Caco-2 (cell line): Measurements from ENCODE around the gene KRT34. TPM values are rescaled to one million over a fixed set of nuclear protein-coding genes. Genes with fewer than 3 reads are reported as not detected.
"Not testable (repeated sequence)": the region's sequence is repeated elsewhere in the genome, so short reads cannot be mapped to it uniquely, and the experiment has no call there.

Experiments used
- BruUV-seq: library from RNA; stranded (reverse); fragments of 400-500 nt; replicated peaks from 2 replicates; lab custom pipeline; 2021; lab: Mats Ljungman, UMichigan
- CTCF ChIA-PET: fragments of 300-600 bp; sonication (Branson Sonifier 250); formaldehyde crosslinking; loops from one replicate; lab custom pipeline; 2022; ENCODE audit warnings: antibody characterized with exemption; lab: Charles Lee
- POLR2A ChIA-PET: fragments of 300-600 bp; sonication (Branson Sonifier 250); formaldehyde crosslinking; loops from one replicate; lab custom pipeline; 2022; ENCODE audit warnings: antibody characterized with exemption; lab: Charles Lee
- DNase-seq, 2 experiments: peaks; one replicate each; pipeline versions ENCODE4 v3.0.0 to v3.0.0-alpha.2; 2020 to 2022
- H3K27me3 ChIP-seq: replicated peaks from 2 replicates; pipeline ENCODE4 v1.6.0; 2011; ENCODE audit warnings: low read length; ENCODE audit not compliant: control insufficient read depth, insufficient read depth
- H3K36me3 ChIP-seq: 2 replicates; pipeline ENCODE4 v1.5.1; 2011; ENCODE audit warnings: low read length; ENCODE audit not compliant: control insufficient read depth, insufficient read depth
- H3K4me1 ChIP-seq: fragments of 250-450 bp; sonication (Bioruptor Pico); 2 replicates; pipeline ENCODE4 v1.5.1; 2020; ENCODE audit warnings: mild to moderate bottlenecking
- H3K4me3 ChIP-seq: 2 replicates; pipeline ENCODE4 v1.5.1; 2011; ENCODE audit warnings: low read depth, mild to moderate bottlenecking, control low read depth, low read length
- H3K9me3 ChIP-seq: fragments of 250-450 bp; sonication (Bioruptor Pico); 2 replicates; pipeline ENCODE4 v1.5.1; 2020; ENCODE audit warnings: mild to moderate bottlenecking, moderate library complexity
- H3K27ac Mint-ChIP-seq: one replicate; pipeline ENCODE4 v1.8.0; 2022; ENCODE audit warnings: mixed read lengths; ENCODE audit not compliant: unreplicated experiment
- H3K27me3 Mint-ChIP-seq: one replicate; pipeline ENCODE4 v1.8.0; 2022; ENCODE audit warnings: mixed read lengths; ENCODE audit not compliant: insufficient read depth, unreplicated experiment
- H3K36me3 Mint-ChIP-seq: one replicate; pipeline ENCODE4 v1.8.0; 2022; ENCODE audit warnings: mild to moderate bottlenecking, mixed read lengths; ENCODE audit not compliant: insufficient read depth, unreplicated experiment
- H3K4me1 Mint-ChIP-seq: one replicate; pipeline ENCODE4 v1.8.0; 2022; ENCODE audit warnings: low read depth, mixed read lengths; ENCODE audit not compliant: unreplicated experiment
- H3K4me3 Mint-ChIP-seq: one replicate; pipeline ENCODE4 v1.8.0; 2022; ENCODE audit warnings: mild to moderate bottlenecking, moderate library complexity, mixed read lengths; ENCODE audit not compliant: unreplicated experiment
- H3K9me3 Mint-ChIP-seq: one replicate; pipeline ENCODE4 v1.8.0; 2022; ENCODE audit warnings: mixed read lengths; ENCODE audit not compliant: unreplicated experiment
- intact Hi-C: fragments of 100-400 bp; cut with micrococcal nuclease; formaldehyde crosslinking; loops from one replicate; pipeline ENCODE4 v1.10.0; 2022; ENCODE audit not compliant: unreplicated experiment
- total RNA-seq: library from RNA; stranded (reverse); gene quantifications from 2 replicates; pipeline ENCODE4 v1.2.3, GENCODE V29; 2022
- TF ChIP-seq, protein P1 (sequence below), 2 experiments: fragments of 200-600 bp in 1 of 2; IDR thresholded peaks; 1 replicate in 1 of 2; 2 replicates in 1 of 2; pipeline versions ENCODE4 v1.5.1 to v1.8.0; 2011 to 2022; ENCODE audit warnings: antibody characterized with exemption in 1 of 2, control low read depth in 1 of 2, inconsistent platforms in 1 of 2, low read depth in 1 of 2, low read length in 1 of 2, mild to moderate bottlenecking in 1 of 2, moderate library complexity in 1 of 2; ENCODE audit not compliant: insufficient read depth in 1 of 2, severe bottlenecking in 1 of 2, unreplicated experiment in 1 of 2

Gene KRT34
- total RNA-seq, 1 experiment from 2014 or later: not detected

- intact Hi-C loops: no loop called here
- TF ChIP-seq, protein P1, sequence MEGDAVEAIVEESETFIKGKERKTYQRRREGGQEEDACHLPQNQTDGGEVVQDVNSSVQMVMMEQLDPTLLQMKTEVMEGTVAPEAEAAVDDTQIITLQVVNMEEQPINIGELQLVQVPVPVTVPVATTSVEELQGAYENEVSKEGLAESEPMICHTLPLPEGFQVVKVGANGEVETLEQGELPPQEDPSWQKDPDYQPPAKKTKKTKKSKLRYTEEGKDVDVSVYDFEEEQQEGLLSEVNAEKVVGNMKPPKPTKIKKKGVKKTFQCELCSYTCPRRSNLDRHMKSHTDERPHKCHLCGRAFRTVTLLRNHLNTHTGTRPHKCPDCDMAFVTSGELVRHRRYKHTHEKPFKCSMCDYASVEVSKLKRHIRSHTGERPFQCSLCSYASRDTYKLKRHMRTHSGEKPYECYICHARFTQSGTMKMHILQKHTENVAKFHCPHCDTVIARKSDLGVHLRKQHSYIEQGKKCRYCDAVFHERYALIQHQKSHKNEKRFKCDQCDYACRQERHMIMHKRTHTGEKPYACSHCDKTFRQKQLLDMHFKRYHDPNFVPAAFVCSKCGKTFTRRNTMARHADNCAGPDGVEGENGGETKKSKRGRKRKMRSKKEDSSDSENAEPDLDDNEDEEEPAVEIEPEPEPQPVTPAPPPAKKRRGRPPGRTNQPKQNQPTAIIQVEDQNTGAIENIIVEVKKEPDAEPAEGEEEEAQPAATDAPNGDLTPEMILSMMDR (IDR thresholded peaks at IDR 0.05; ENCODE audit: insufficient read depth in 1 of 2, low read depth in 1 of 2, low read length in 1 of 2, severe bottlenecking in 1 of 2, unreplicated experiment in 1 of 2): no peak
- ChIA-PET POLR2A (no interaction called here), CTCF (no interaction called here)
- no peak overlapping the region for H3K4me3 ChIP-seq
- Mint-ChIP-seq H3K4me1 (peaks cover 3% of the 10 kb centered on the region), H3K36me3 (no peaks in the 10 kb centered on the region), H3K27me3 (no peaks in the 10 kb centered on the region), H3K4me3 (no peak overlapping the region), H3K9me3 (no peaks in the 10 kb centered on the region), H3K27ac (no peak overlapping the region)
- peaks cover 10% of the 10 kb centered on the region for H3K4me1 ChIP-seq
- BruUV-seq: no TSS peak
- DNase-seq: no peak
- H3K27me3 ChIP-seq: no peaks in the 10 kb centered on the region
- no peaks in the 10 kb centered on the region for H3K36me3 ChIP-seq
- no peaks in the 10 kb centered on the region for H3K9me3 ChIP-seq
These were observed 13.5 kb upstream of the KRT34 start for GRCh38 chr17:41395611-41396010.

DNA sequence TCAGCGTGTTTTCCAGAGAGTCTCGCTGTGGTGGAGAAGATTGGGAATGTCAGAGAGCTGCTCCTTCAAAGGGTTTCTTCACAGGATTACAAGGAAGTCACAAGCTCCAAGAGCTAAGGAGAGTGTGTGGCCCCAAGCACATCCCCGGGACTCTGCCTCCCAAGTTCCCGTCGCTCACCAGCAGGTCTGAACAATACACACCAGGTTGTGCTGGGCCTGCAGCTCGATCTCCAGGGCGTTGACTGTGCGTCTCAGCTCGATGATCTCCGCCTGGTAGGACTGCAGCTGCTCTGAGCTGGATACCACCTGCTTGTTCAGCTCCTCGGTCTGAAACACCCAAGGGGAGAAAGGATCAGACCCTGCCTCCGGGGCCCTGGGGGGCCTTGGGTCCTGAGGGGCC, 12.9 kb upstream of the KRT34 start:
- H3K27me3 ChIP-seq, H3K36me3 ChIP-seq, POLR2A ChIA-PET, DNase-seq, H3K4me1 Mint-ChIP-seq, H3K9me3 Mint-ChIP-seq, H3K4me3 ChIP-seq, H3K36me3 Mint-ChIP-seq, CTCF ChIA-PET, H3K9me3 ChIP-seq, H3K27me3 Mint-ChIP-seq, H3K27ac Mint-ChIP-seq, H3K4me3 Mint-ChIP-seq, intact Hi-C loops, BruUV-seq: not testable (repeated sequence)
- peaks cover 16% of the 10 kb centered on the region for H3K4me1 ChIP-seq

- H3K27ac Mint-ChIP-seq: no peak overlapping the region
- peaks cover 19% of the 10 kb centered on the region for H3K4me1 ChIP-seq
- no peaks in the 10 kb centered on the region for H3K36me3 Mint-ChIP-seq
- H3K27me3 ChIP-seq: no peaks in the 10 kb centered on the region
- intact Hi-C loops: no loop called here
- H3K4me1 Mint-ChIP-seq: peaks cover 15% of the 10 kb centered on the region
- no peaks in the 10 kb centered on the region for H3K36me3 ChIP-seq
- DNase-seq: no peak
- BruUV-seq: no TSS peak
- no peaks in the 10 kb centered on the region for H3K27me3 Mint-ChIP-seq
- TF ChIP-seq, protein P1 (IDR thresholded peaks at IDR 0.05; ENCODE audit: insufficient read depth in 1 of 2, low read depth in 1 of 2, low read length in 1 of 2, severe bottlenecking in 1 of 2, unreplicated experiment in 1 of 2): no peak
- H3K4me3 ChIP-seq: no peak overlapping the region
- ChIA-PET POLR2A (no interaction called here), CTCF (no interaction called here)
- no peak overlapping the region for H3K4me3 Mint-ChIP-seq
- no peaks in the 10 kb centered on the region for H3K9me3 ChIP-seq
- H3K9me3 Mint-ChIP-seq: no peaks in the 10 kb centered on the region
These were observed 12.3 kb upstream of the KRT34 start for GRCh38 chr17:41394254-41394996.
